RWPE2 (cell line): ENCODE data around the gene BABAM2.

Experiments used
- ATAC-seq: fragments of 200-7000 bp; cut with Tn5 transposase; 3 replicates; pipeline ENCODE4 v1.9.1; 2021; ENCODE audit warnings: low read depth
- DNase-seq: peaks from one replicate; pipeline ENCODE4 v3.0.0-alpha.2; 2020; ENCODE audit warnings: low spot score
- H3K27ac ChIP-seq: fragments of 450-650 bp; 2 replicates; pipeline ENCODE4 v1.5.1; 2017; ENCODE audit warnings: mild to moderate bottlenecking; ENCODE audit not compliant: poor library complexity, severe bottlenecking
- H3K27me3 ChIP-seq: fragments of 250-450 bp; sonication (Bioruptor Pico); 2 replicates; pipeline ENCODE4 v1.5.1; 2021; ENCODE audit warnings: mild to moderate bottlenecking, moderate library complexity; ENCODE audit not compliant: insufficient read depth, poor library complexity, severe bottlenecking
- H3K36me3 ChIP-seq: fragments of 250-450 bp; sonication (Bioruptor Pico); 2 replicates; pipeline ENCODE4 v1.5.1; 2020; ENCODE audit warnings: low read depth, mild to moderate bottlenecking, moderate library complexity
- H3K4me1 ChIP-seq: fragments of 250-450 bp; sonication (Bioruptor Pico); 2 replicates; pipeline ENCODE4 v1.5.1; 2021; ENCODE audit warnings: mild to moderate bottlenecking, moderate library complexity; ENCODE audit not compliant: insufficient read depth, poor library complexity, severe bottlenecking
- H3K4me3 ChIP-seq: fragments of 250-450 bp; sonication (Bioruptor Pico); 2 replicates; pipeline ENCODE4 v1.5.1; 2021; ENCODE audit warnings: mild to moderate bottlenecking, moderate library complexity; ENCODE audit not compliant: severe bottlenecking
- H3K9me3 ChIP-seq: fragments of 250-450 bp; sonication (Bioruptor Pico); 2 replicates; pipeline ENCODE4 v1.5.1; 2021; ENCODE audit warnings: mild to moderate bottlenecking, moderate library complexity; ENCODE audit not compliant: severe bottlenecking
- CTCF ChIP-seq: fragments of 450-650 bp; IDR thresholded peaks from one replicate; pipeline ENCODE4 v1.5.1; 2017; ENCODE audit warnings: mild to moderate bottlenecking, moderate library complexity; ENCODE audit not compliant: poor library complexity, severe bottlenecking

Gene BABAM2

GRCh38 chr2:28357055-28357454, 466.5 kb downstream of the BABAM2 start:
- H3K9me3 ChIP-seq: no peaks in the 10 kb centered on the region
- no peak for DNase-seq
- no peak for TF ChIP-seq CTCF
- peak; percentile 17; the same call in 1 of the 3 replicates for ATAC-seq
- H3K4me3 ChIP-seq: no peak overlapping the region
- H3K36me3 ChIP-seq: no peaks in the 10 kb centered on the region
- H3K4me1 ChIP-seq: no peaks in the 10 kb centered on the region
- no peak overlapping the region for H3K27ac ChIP-seq
- H3K27me3 ChIP-seq: no peaks in the 10 kb centered on the region

- no peak for TF ChIP-seq CTCF
- ATAC-seq (no peak), DNase-seq (no peak)
- Histone ChIP-seq H3K36me3 (no peaks in the 10 kb centered on the region), H3K27me3 (no peaks in the 10 kb centered on the region), H3K9me3 (no peaks in the 10 kb centered on the region), H3K27ac (no peak overlapping the region), H3K4me3 (no peak overlapping the region), H3K4me1 (no peaks in the 10 kb centered on the region)
These were observed 467.6 kb downstream of the BABAM2 start for GRCh38 chr2:28357948-28358667.

- ATAC-seq (no peak), DNase-seq (no peak)
- no peak overlapping the region for H3K4me3 ChIP-seq
- H3K36me3 ChIP-seq: no peaks in the 10 kb centered on the region
- no peaks in the 10 kb centered on the region for H3K4me1 ChIP-seq
- no peak for TF ChIP-seq CTCF
- H3K27ac ChIP-seq: no peak overlapping the region
- H3K9me3 ChIP-seq: no peaks in the 10 kb centered on the region
- no peaks in the 10 kb centered on the region for H3K27me3 ChIP-seq
These were observed 468.2 kb downstream of the BABAM2 start for GRCh38 chr2:28358668-28359201.

- no peak overlapping the region for H3K27ac ChIP-seq
- no peaks in the 10 kb centered on the region for H3K36me3 ChIP-seq
- H3K4me1 ChIP-seq: no peaks in the 10 kb centered on the region
- TF ChIP-seq CTCF: no peak
- no peak overlapping the region for H3K4me3 ChIP-seq
- no peak for DNase-seq
- H3K27me3 ChIP-seq: no peaks in the 10 kb centered on the region
- H3K9me3 ChIP-seq: no peaks in the 10 kb centered on the region
- no peak for ATAC-seq
These were observed 468.9 kb downstream of the BABAM2 start for GRCh38 chr2:28359222-28360057.
